SK-N-SH (cell line): ENCODE data around the gene ELOVL6. TPM values are rescaled to one million over a fixed set of nuclear protein-coding genes. Genes with fewer than 3 reads are reported as not detected.

ENCODE experiments used
- CTCF ChIA-PET: fragments of 300-600, 350-600 bp; formaldehyde crosslinking; extraction: SDS; loops from one replicate; lab custom pipeline; 2021; lab: Yijun Ruan, JAX
- POLR2A ChIA-PET: fragments of 350-600 bp; sonication (Branson Sonifier 250); formaldehyde crosslinking; extraction: SDS; loops from one replicate; lab custom pipeline; 2020; ENCODE audit warnings: antibody characterized with exemption, inconsistent platforms; lab: Yijun Ruan, JAX
- DNase-seq: peaks from one replicate; pipeline ENCODE4 v3.0.0; 2012
- H2AFZ ChIP-seq: fragments of 200-600 bp; sonication (generic); 2 replicates; pipeline ENCODE4 v1.8.1; 2016; ENCODE audit warnings: antibody characterized with exemption, mild to moderate bottlenecking, low read depth
- H3F3A ChIP-seq: fragments of 200-600 bp; sonication (generic); replicated peaks from 2 replicates; pipeline ENCODE3; 2016; ENCODE audit warnings: antibody characterized with exemption, mild to moderate bottlenecking; ENCODE audit not compliant: insufficient read depth
- H3K27ac ChIP-seq, 2 experiments: fragments of 200-500 bp in 1 of 2; fragments of 200-600 bp in 1 of 2; sonication (Bioruptor generic) in 1 of 2; sonication (generic), shearing (Covaris generic) in 1 of 2; 2 replicates each; pipeline versions ENCODE4 v1.5.1 to v1.6.1; 2014 to 2016; ENCODE audit warnings: low read depth in 2 of 2, inconsistent platforms in 1 of 2, low read length in 1 of 2, mild to moderate bottlenecking in 1 of 2, mixed read lengths in 1 of 2
- H3K27me3 ChIP-seq: fragments of 200-600 bp; sonication (generic), shearing (Covaris generic); 2 replicates; pipeline ENCODE4 v1.6.1; 2016; ENCODE audit warnings: mixed run types; ENCODE audit not compliant: insufficient read depth
- H3K36me3 ChIP-seq, 2 experiments: fragments of 200-500 bp in 1 of 2; fragments of 200-600 bp in 1 of 2; sonication (Bioruptor generic) in 1 of 2; sonication (generic) in 1 of 2; replicated peaks in 1 of 2; 2 replicates each; pipeline versions ENCODE3 to v1.5.1; 2014 to 2016; ENCODE audit warnings: low read length in 1 of 2, mild to moderate bottlenecking in 1 of 2; ENCODE audit not compliant: insufficient read depth in 2 of 2, control insufficient read depth in 1 of 2
- H3K4me1 ChIP-seq, 2 experiments: fragments of 200-500 bp in 1 of 2; fragments of 200-600 bp in 1 of 2; sonication (Bioruptor generic) in 1 of 2; sonication (generic), shearing (Covaris generic) in 1 of 2; 2 replicates each; pipeline versions ENCODE4 v1.5.1 to v1.6.1; 2014 to 2016; ENCODE audit warnings: low read depth in 1 of 2, low read length in 1 of 2, mixed run types in 1 of 2; ENCODE audit not compliant: insufficient read depth in 2 of 2, control insufficient read depth in 1 of 2
- H3K4me2 ChIP-seq: fragments of 200-600 bp; sonication (generic), shearing (Covaris generic); 2 replicates; pipeline ENCODE4 v1.6.1; 2017; ENCODE audit warnings: mixed run types
- H3K4me3 ChIP-seq, 2 experiments: fragments of 200-500 bp in 1 of 2; fragments of 200-600 bp in 1 of 2; sonication (Bioruptor generic) in 1 of 2; sonication (generic), shearing (Covaris generic) in 1 of 2; 2 replicates each; pipeline versions ENCODE4 v1.5.1 to v1.8.1; 2014 to 2016; ENCODE audit warnings: low read depth in 2 of 2, inconsistent platforms in 1 of 2, low read length in 1 of 2, mild to moderate bottlenecking in 1 of 2, mixed read lengths in 1 of 2, moderate library complexity in 1 of 2
- H3K79me2 ChIP-seq: fragments of 200-600 bp; sonication (generic); 2 replicates; pipeline ENCODE4 v1.8.1; 2017; ENCODE audit warnings: mild to moderate bottlenecking; ENCODE audit not compliant: insufficient read depth
- H3K9ac ChIP-seq: fragments of 200-600 bp; sonication (generic); 2 replicates; pipeline ENCODE4 v1.6.1; 2017; ENCODE audit warnings: mixed run types
- H3K9me2 ChIP-seq: fragments of 200-600 bp; sonication (generic); 2 replicates; pipeline ENCODE4 v1.6.1; 2017; ENCODE audit warnings: mixed run types
- H3K9me3 ChIP-seq: fragments of 200-600 bp; sonication (generic); 2 replicates; pipeline ENCODE4 v1.6.1; 2017; ENCODE audit warnings: mixed run types, mild to moderate bottlenecking, moderate library complexity
- H4K20me1 ChIP-seq: fragments of 200-600 bp; sonication (generic); 2 replicates; pipeline ENCODE4 v1.6.1; 2017; ENCODE audit warnings: mild to moderate bottlenecking, mixed run types; ENCODE audit not compliant: insufficient read depth
- ELF1 ChIP-seq: IDR thresholded peaks from 2 replicates; pipeline ENCODE4 v1.4.0; 2012
- EP300 ChIP-seq, 2 experiments: IDR thresholded peaks; 2 replicates each; pipeline versions ENCODE4 v1.4.0 to v1.6.1; 2012; ENCODE audit warnings: borderline replicate concordance in 1 of 2, low read depth in 1 of 2, low read length in 1 of 2
- EZH2phosphoT487 ChIP-seq: fragments of 200-600 bp; sonication (generic); IDR thresholded peaks from 2 replicates; pipeline ENCODE4 v1.6.1; 2017; ENCODE audit warnings: low read depth, mixed run types, mild to moderate bottlenecking, antibody characterized with exemption, moderate library complexity, borderline replicate concordance
- GABPA ChIP-seq: IDR thresholded peaks from 2 replicates; pipeline ENCODE4 v1.4.0; 2012; ENCODE audit warnings: low read depth, mild to moderate bottlenecking
- GATA2 ChIP-seq: sonication (generic); formaldehyde crosslinking; IDR thresholded peaks from 2 replicates; pipeline ENCODE4 v1.5.0; 2020; ENCODE audit warnings: mild to moderate bottlenecking, missing genetic modification reagents
- MAX ChIP-seq: IDR thresholded peaks from 2 replicates; pipeline ENCODE4 v1.4.0; 2012; ENCODE audit warnings: low read depth
- WGBS: methylation state at CpG from one replicate; pipeline ENCODE4 v1.1.6; 2017; ENCODE audit warnings: low lambda C conversion rate; 5-methylcytosine and 5-hydroxymethylcytosine counted together
- polyA plus RNA-seq, 3 experiments: library from polyadenylated mRNA; depleted of rRNA; stranded (reverse); fragments of >200 nt; gene quantifications; 2 replicates each; pipeline ENCODE4 v1.2.3, GENCODE V29; 2012
- TF ChIP-seq, protein P1 (sequence below): IDR thresholded peaks from 2 replicates; pipeline ENCODE4 v1.6.1; 2012; ENCODE audit warnings: mild to moderate bottlenecking, low read depth, low read length, moderate library complexity

The ELOVL6 gene
- polyA plus RNA-seq, 1 of the 3 experiments (the other 2 are of a cell fraction): 9.0 TPM

GRCh38 chr4:110108422-110108821, 90.0 kb downstream of the ELOVL6 start:
- Histone ChIP-seq H3K36me3 (peaks cover 0 to 3% of the 10 kb centered on the region in 2 experiments), H3K4me1 (peaks cover 5 to 16% of the 10 kb centered on the region in 2 experiments; a peak in 3 of 4 replicates), H3K27me3 (no peaks in the 10 kb centered on the region), H3K9ac (no peak overlapping the region), H3K79me2 (no peaks in the 10 kb centered on the region), H3F3A (peaks cover 4% of the 10 kb centered on the region), H4K20me1 (no peaks in the 10 kb centered on the region), H3K9me3 (no peaks in the 10 kb centered on the region), H3K4me2 (no peak overlapping the region), H2AFZ (no peak overlapping the region), H3K9me2 (no peaks in the 10 kb centered on the region), H3K4me3 (no peak overlapping the region), H3K27ac (no peak overlapping the region)
- DNase-seq: no peak
- WGBS: 98% methylated on average over 3 of the region's 3 CpGs
- POLR2A ChIA-PET: no interaction called here
- TF ChIP-seq GATA2 (no peak), MAX (no peak)
- CTCF ChIA-PET: interaction anchor here (1.5 to 1.8 kb wide), 2 partner anchors 9 to 103 kb away, joined by 3 to 4 read pairs; no protein-coding TSS in a partner anchor

- Histone ChIP-seq H3K4me1 (peaks cover 5 to 16% of the 10 kb centered on the region in 2 experiments; a peak in 3 of 4 replicates), H3F3A (peaks cover 4% of the 10 kb centered on the region), H3K27ac (no peak overlapping the region), H3K4me2 (no peak overlapping the region), H3K27me3 (no peaks in the 10 kb centered on the region), H3K9me2 (no peaks in the 10 kb centered on the region)
- POLR2A ChIA-PET: no interaction called here
- DNase-seq: no peak
- TF ChIP-seq, protein P1, sequence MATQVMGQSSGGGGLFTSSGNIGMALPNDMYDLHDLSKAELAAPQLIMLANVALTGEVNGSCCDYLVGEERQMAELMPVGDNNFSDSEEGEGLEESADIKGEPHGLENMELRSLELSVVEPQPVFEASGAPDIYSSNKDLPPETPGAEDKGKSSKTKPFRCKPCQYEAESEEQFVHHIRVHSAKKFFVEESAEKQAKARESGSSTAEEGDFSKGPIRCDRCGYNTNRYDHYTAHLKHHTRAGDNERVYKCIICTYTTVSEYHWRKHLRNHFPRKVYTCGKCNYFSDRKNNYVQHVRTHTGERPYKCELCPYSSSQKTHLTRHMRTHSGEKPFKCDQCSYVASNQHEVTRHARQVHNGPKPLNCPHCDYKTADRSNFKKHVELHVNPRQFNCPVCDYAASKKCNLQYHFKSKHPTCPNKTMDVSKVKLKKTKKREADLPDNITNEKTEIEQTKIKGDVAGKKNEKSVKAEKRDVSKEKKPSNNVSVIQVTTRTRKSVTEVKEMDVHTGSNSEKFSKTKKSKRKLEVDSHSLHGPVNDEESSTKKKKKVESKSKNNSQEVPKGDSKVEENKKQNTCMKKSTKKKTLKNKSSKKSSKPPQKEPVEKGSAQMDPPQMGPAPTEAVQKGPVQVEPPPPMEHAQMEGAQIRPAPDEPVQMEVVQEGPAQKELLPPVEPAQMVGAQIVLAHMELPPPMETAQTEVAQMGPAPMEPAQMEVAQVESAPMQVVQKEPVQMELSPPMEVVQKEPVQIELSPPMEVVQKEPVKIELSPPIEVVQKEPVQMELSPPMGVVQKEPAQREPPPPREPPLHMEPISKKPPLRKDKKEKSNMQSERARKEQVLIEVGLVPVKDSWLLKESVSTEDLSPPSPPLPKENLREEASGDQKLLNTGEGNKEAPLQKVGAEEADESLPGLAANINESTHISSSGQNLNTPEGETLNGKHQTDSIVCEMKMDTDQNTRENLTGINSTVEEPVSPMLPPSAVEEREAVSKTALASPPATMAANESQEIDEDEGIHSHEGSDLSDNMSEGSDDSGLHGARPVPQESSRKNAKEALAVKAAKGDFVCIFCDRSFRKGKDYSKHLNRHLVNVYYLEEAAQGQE: no peak
- no peak for TF ChIP-seq EZH2phosphoT487
- no peak for TF ChIP-seq ELF1
- TF ChIP-seq EP300 (IDR thresholded peaks at IDR 0.05; ENCODE audit: borderline replicate concordance in 1 of 2, low read depth in 1 of 2, low read length in 1 of 2): no peak
- TF ChIP-seq GABPA: no peak
- TF ChIP-seq, all 33 proteins: peak for 0
- H3K4me3 ChIP-seq: no peak overlapping the region
- CTCF ChIA-PET: interaction anchor here (1.5 to 1.8 kb wide), 2 partner anchors 9 to 103 kb away, joined by 3 to 4 read pairs; no protein-coding TSS in a partner anchor
- no peak overlapping the region for H2AFZ ChIP-seq
- no peaks in the 10 kb centered on the region for H3K9me3 ChIP-seq
- no peaks in the 10 kb centered on the region for H4K20me1 ChIP-seq
- H3K36me3 ChIP-seq: peaks cover 0 to 3% of the 10 kb centered on the region in 2 experiments
- H3K9ac ChIP-seq: no peak overlapping the region
- H3K79me2 ChIP-seq: no peaks in the 10 kb centered on the region
Observed at GRCh38 chr4:110107866-110108265, 90.5 kb downstream of the ELOVL6 start.
